Measurements from ENCODE around the gene TMIE.

TMIE gene

DNA sequence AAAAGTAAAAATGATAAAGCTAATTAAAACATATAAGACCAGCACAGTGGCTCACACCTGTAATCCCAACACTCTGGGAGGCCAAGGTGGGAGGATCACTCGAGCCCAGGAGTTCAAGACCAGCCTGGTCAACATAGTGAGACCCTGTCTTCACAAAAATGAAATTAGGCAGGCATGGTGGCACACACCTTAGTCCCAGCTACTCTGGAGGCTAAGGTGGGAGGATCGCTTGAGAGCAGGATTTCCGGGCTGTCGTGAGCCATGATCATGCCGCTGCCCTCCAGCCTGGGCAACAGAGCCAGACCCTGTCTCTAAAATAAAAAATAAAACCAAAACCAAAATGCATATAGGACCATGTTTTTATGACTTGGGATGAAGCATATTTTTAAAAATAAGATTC is 21.3 kb downstream of the TMIE start:
- H3K4me3 ChIP-seq (ENCODE audit: control insufficient read depth, low read depth, low read length): no peak overlapping the region
- no peak for DNase-seq (ENCODE audit: low read depth)
- TF ChIP-seq, protein P1, sequence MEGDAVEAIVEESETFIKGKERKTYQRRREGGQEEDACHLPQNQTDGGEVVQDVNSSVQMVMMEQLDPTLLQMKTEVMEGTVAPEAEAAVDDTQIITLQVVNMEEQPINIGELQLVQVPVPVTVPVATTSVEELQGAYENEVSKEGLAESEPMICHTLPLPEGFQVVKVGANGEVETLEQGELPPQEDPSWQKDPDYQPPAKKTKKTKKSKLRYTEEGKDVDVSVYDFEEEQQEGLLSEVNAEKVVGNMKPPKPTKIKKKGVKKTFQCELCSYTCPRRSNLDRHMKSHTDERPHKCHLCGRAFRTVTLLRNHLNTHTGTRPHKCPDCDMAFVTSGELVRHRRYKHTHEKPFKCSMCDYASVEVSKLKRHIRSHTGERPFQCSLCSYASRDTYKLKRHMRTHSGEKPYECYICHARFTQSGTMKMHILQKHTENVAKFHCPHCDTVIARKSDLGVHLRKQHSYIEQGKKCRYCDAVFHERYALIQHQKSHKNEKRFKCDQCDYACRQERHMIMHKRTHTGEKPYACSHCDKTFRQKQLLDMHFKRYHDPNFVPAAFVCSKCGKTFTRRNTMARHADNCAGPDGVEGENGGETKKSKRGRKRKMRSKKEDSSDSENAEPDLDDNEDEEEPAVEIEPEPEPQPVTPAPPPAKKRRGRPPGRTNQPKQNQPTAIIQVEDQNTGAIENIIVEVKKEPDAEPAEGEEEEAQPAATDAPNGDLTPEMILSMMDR (IDR thresholded peaks at IDR 0.05; ENCODE audit: control insufficient read depth, insufficient read depth, low read depth, low read length, missing control alignments): no peak

DNA sequence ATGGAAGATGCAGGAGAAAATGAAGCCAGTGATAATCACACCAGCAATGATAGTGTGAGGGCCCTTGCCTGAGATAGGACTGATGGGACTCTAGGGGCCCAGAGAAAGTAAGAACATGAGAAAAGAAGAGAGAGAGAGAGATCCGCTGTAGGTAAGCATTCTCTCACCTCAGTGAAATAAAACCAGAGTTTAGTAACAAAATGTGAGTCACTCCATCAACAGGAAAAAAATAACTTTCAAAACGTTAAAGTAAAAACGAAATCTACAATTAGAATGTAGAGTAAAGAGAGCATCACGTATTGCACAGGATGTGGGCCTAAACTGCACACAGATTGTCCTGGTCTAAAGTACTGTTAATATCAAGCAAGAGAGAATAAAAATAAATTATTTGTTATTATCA is 23.2 kb downstream of the TMIE start:
- no peak overlapping the region for H3K4me3 ChIP-seq (ENCODE audit: control insufficient read depth, low read depth, low read length)
- TF ChIP-seq, protein P1 (IDR thresholded peaks at IDR 0.05; ENCODE audit: control insufficient read depth, insufficient read depth, low read depth, low read length, missing control alignments): no peak
- no peak for DNase-seq (ENCODE audit: low read depth)

DNA sequence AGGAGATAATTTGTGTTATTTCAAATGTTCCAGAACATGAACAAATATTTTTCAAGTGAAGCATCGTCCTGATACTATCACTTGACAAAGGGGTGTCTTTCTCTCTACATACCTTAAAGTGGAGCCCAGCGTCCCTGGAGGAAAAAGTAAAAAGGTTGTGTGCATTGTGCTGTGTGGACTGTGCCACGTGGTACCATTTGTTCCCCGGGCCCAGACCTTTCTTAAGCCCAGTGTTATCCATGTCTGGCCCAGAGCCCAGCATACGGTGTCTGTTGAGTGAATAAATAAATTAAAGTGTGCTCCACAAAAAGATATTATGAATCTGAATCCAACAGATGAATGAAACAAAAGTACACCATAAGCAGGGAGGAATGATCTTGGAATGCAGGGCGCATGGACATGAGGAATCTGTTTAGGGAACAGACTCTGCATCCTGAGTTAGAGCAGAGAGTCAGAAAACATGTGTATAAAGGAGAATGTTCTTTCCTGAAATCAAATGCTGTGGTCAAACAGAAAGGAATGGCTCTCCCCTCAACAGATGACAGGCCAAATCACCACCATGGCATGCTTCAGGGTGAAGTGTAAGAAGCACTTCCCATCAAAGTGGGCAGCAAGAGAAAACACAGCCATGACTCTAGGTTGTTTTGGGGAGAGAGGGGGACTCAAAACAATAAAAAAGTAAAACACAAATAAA is 24.6 kb downstream of the TMIE start:
- TF ChIP-seq, protein P1 (IDR thresholded peaks at IDR 0.05; ENCODE audit: control insufficient read depth, insufficient read depth, low read depth, low read length, missing control alignments): no peak
- H3K4me3 ChIP-seq (ENCODE audit: control insufficient read depth, low read depth, low read length): no peak overlapping the region
- no peak for DNase-seq (ENCODE audit: low read depth)

DNA sequence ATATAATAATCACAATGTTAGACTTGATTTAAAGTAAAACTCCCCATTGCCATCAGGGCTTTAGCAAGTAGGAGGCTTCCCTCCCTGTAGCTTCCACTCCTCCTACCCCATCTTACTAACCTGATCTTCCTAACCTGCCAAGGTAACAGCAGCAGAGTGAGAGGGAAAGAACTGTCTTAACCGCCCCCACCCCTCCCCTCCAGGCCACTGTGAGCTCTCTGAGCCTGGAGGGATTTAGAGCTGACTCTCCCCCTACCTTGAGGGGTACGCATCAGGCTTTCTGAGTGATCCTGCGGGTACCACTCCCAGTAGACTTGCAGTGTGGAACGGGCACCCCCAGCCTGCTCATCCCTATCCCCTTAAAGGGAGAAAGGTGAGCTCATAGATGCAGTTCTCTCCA is 27.8 kb downstream of the TMIE start:
- H3K4me3 ChIP-seq (ENCODE audit: control insufficient read depth, low read depth, low read length): no peak overlapping the region
- TF ChIP-seq, protein P1 (IDR thresholded peaks at IDR 0.05; ENCODE audit: control insufficient read depth, insufficient read depth, low read depth, low read length, missing control alignments): no peak
- DNase-seq (ENCODE audit: low read depth): no peak

DNA sequence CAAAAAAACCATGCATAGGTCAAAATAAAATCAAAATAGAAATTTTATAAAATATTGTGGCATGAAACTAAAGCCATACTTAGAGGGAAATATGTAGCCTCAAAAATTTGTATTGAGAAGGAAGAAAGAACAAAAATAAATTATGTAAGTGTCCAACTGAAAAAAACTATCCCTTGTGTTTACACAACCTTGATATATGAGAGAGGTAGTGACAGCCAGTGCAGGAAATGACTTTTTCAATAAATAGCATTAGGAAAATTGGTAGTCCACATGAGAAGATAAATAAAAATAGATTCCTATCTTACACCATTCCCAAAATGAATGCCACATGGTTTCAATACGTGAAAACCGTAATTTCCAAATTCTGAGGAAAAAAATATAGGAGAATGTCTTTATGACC is 29.6 kb downstream of the TMIE start:
- H3K4me3 ChIP-seq (ENCODE audit: control insufficient read depth, low read depth, low read length): no peak overlapping the region
- DNase-seq (ENCODE audit: low read depth): no peak
- TF ChIP-seq, protein P1 (IDR thresholded peaks at IDR 0.05; ENCODE audit: control insufficient read depth, insufficient read depth, low read depth, low read length, missing control alignments): no peak

DNA sequence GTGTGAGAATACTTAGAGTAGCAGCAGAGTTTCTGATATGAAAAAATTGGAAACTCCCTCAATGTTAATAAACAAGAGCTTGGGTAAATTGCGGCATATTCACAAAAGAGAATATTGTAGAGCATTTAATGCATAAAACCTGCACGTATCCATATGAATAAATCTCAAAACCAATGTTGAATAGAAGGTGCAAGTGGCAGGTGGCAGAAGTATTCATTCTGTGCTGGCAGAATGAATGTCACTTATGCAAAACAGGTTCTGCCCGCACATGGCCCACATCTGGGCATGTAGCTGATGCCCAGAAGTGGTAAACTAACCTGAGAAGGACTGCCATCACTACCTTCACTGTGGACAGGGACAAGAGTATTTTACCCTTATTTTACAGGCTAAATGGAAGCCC is 30.6 kb downstream of the TMIE start:
- TF ChIP-seq, protein P1 (IDR thresholded peaks at IDR 0.05; ENCODE audit: control insufficient read depth, insufficient read depth, low read depth, low read length, missing control alignments): no peak
- no peak overlapping the region for H3K4me3 ChIP-seq (ENCODE audit: control insufficient read depth, low read depth, low read length)
- no peak for DNase-seq (ENCODE audit: low read depth)
